AG09309 (cell line): ENCODE measurements around the gene SYTL3.

Experiments used
- DNase-seq: peaks from one replicate; pipeline ENCODE4 v3.0.0-alpha.2; 2010; ENCODE audit warnings: low read depth
- H3K4me3 ChIP-seq: 2 replicates; pipeline ENCODE4 v1.5.1; 2011; ENCODE audit warnings: mild to moderate bottlenecking, low read depth, low read length, moderate library complexity; ENCODE audit not compliant: control insufficient read depth
- CTCF ChIP-seq: IDR thresholded peaks from 2 replicates; pipeline ENCODE4 v1.5.1; 2011; ENCODE audit warnings: mild to moderate bottlenecking, low read depth, low read length, inconsistent platforms; ENCODE audit not compliant: insufficient read depth, control insufficient read depth; ENCODE audit errors: missing control alignments

The SYTL3 gene

GRCh38 chr6:158798311-158798710 lies 148.5 kb downstream of the SYTL3 start:
- no peak overlapping the region for H3K4me3 ChIP-seq
- TF ChIP-seq CTCF, result no peak
- no peak for DNase-seq

- H3K4me3 ChIP-seq, result no peak overlapping the region
- DNase-seq, result peak; percentile 28
- no peak for TF ChIP-seq CTCF
Measured at GRCh38 chr6:158799051-158799792, 149.4 kb downstream of the SYTL3 start.

- TF ChIP-seq CTCF, result no peak
- no peak for DNase-seq
- no peak overlapping the region for H3K4me3 ChIP-seq
Measured at GRCh38 chr6:158801655-158802294, 151.9 kb downstream of the SYTL3 start.

- no peak overlapping the region for H3K4me3 ChIP-seq
- no peak for TF ChIP-seq CTCF
- no peak for DNase-seq
Measured at GRCh38 chr6:158803733-158804143, 153.9 kb downstream of the SYTL3 start.

GRCh38 chr6:158804207-158804606 lies 154.4 kb downstream of the SYTL3 start:
- no peak for TF ChIP-seq CTCF
- no peak overlapping the region for H3K4me3 ChIP-seq
- DNase-seq, result no peak

- DNase-seq, result no peak
- no peak overlapping the region for H3K4me3 ChIP-seq
- no peak for TF ChIP-seq CTCF
Measured at GRCh38 chr6:158805698-158806377, 156.0 kb downstream of the SYTL3 start.
